Amniotic epithelial cell (primary cell): ENCODE measurements around the gene ADAT2.
"Not testable (repeated sequence)": the region's sequence is repeated elsewhere in the genome, so short reads cannot be mapped to it uniquely, and the experiment has no call there.

Source experiments
- DNase-seq: peaks from one replicate; pipeline ENCODE4 v3.0.0-alpha.2; 2010; ENCODE audit warnings: low read depth

The ADAT2 gene

GRCh38 chr6:143450453-143451371 lies at the start of gene ADAT2, which contains the start of gene PEX3:
ADAT2 (minus strand) TSS chr6:143450695; CDS start chr6:143450658, 37 bp downstream.
PEX3 (plus strand) TSS chr6:143450805; CDS start chr6:143451043, 238 bp downstream.
- DNase-seq, result peak; percentile 91

GRCh38 chr6:143498428-143498827 lies 47.9 kb upstream of the ADAT2 start:
- no peak for DNase-seq

- no peak for DNase-seq
Measured at GRCh38 chr6:143496974-143497373, 46.5 kb upstream of the ADAT2 start.

- no peak for DNase-seq
Measured at GRCh38 chr6:143490775-143491174, 40.3 kb upstream of the ADAT2 start.

- no peak for DNase-seq
Measured at GRCh38 chr6:143490244-143490643, 39.7 kb upstream of the ADAT2 start.

GRCh38 chr6:143486752-143487151 lies 36.3 kb upstream of the ADAT2 start:
- no peak for DNase-seq

- no peak for DNase-seq
Measured at GRCh38 chr6:143485967-143486366, 35.5 kb upstream of the ADAT2 start.

GRCh38 chr6:143482593-143482992 lies 32.1 kb upstream of the ADAT2 start:
- no peak for DNase-seq

GRCh38 chr6:143478479-143479062 lies 28.1 kb upstream of the ADAT2 start:
- DNase-seq, result no peak

GRCh38 chr6:143476545-143476944 lies 26.1 kb upstream of the ADAT2 start:
- DNase-seq, result no peak

- DNase-seq, result no peak
Measured at GRCh38 chr6:143471822-143472221, 21.3 kb upstream of the ADAT2 start.

GRCh38 chr6:143468823-143469222 lies 18.3 kb upstream of the ADAT2 start:
- DNase-seq, result not testable (repeated sequence)

GRCh38 chr6:143468026-143468425 lies 17.5 kb upstream of the ADAT2 start:
- DNase-seq, result no peak

GRCh38 chr6:143465546-143465945 lies 15.1 kb upstream of the ADAT2 start:
- DNase-seq, result peak; percentile 31

- DNase-seq, result peak; percentile 31
Measured at GRCh38 chr6:143457563-143458359, 7.3 kb upstream of the ADAT2 start.

GRCh38 chr6:143451531-143451930 lies 1.0 kb upstream of the ADAT2 start:
- peak; percentile 70 for DNase-seq

- peak; percentile 25 for DNase-seq
Measured at GRCh38 chr6:143449714-143450452, 612 bp downstream of the ADAT2 start.

GRCh38 chr6:143449082-143449713 lies 1.3 kb downstream of the ADAT2 start:
- no peak for DNase-seq

- DNase-seq, result not testable (repeated sequence)
Measured at GRCh38 chr6:143447865-143448264, 2.6 kb downstream of the ADAT2 start.

- no peak for DNase-seq
Measured at GRCh38 chr6:143443096-143443495, 7.4 kb downstream of the ADAT2 start.
